GM18508 (cell line): ENCODE measurements around the gene UNC79.

ENCODE experiments used
- ATAC-seq: cut with Tn5 transposase; IDR thresholded peaks from one replicate; pipeline ENCODE4 v1.9.1; 2021; ENCODE audit warnings: moderate number of reproducible peaks; ENCODE audit not compliant: insufficient read depth, unreplicated experiment

Gene UNC79

GRCh38 chr14:93720076-93720815, 289.5 kb downstream of the UNC79 start:
- ATAC-seq, result no peak

GRCh38 chr14:93720981-93721483, 290.3 kb downstream of the UNC79 start:
- ATAC-seq, result no peak

- no peak for ATAC-seq
These were observed 292.3 kb downstream of the UNC79 start for GRCh38 chr14:93723001-93723400.

- no peak for ATAC-seq
These were observed 294.4 kb downstream of the UNC79 start for GRCh38 chr14:93725002-93725582.

GRCh38 chr14:93725993-93726392, 295.3 kb downstream of the UNC79 start:
- no peak for ATAC-seq

GRCh38 chr14:93727039-93727740, 296.5 kb downstream of the UNC79 start:
- ATAC-seq, result no peak

GRCh38 chr14:93727917-93728650, 297.3 kb downstream of the UNC79 start:
- ATAC-seq, result no peak

GRCh38 chr14:93728651-93729016, 297.9 kb downstream of the UNC79 start:
- ATAC-seq, result no peak

GRCh38 chr14:93729993-93730392, 299.3 kb downstream of the UNC79 start:
- ATAC-seq, result no peak

- ATAC-seq, result no peak
These were observed 301.0 kb downstream of the UNC79 start for GRCh38 chr14:93731753-93732152.

GRCh38 chr14:93732524-93732923, 301.8 kb downstream of the UNC79 start:
- no peak for ATAC-seq

- no peak for ATAC-seq
These were observed 302.5 kb downstream of the UNC79 start for GRCh38 chr14:93733231-93733630.

- ATAC-seq, result no peak
These were observed 302.9 kb downstream of the UNC79 start for GRCh38 chr14:93733631-93734030.

GRCh38 chr14:93734086-93734822, 303.5 kb downstream of the UNC79 start:
- ATAC-seq, result no peak

GRCh38 chr14:93735206-93735605, 304.5 kb downstream of the UNC79 start:
- no peak for ATAC-seq

GRCh38 chr14:93736378-93737014, 305.8 kb downstream of the UNC79 start:
- ATAC-seq, result no peak

GRCh38 chr14:93737634-93738033, 306.9 kb downstream of the UNC79 start:
- ATAC-seq, result no peak

- ATAC-seq, result no peak
These were observed 311.0 kb downstream of the UNC79 start for GRCh38 chr14:93741556-93742230.

- ATAC-seq, result no peak
These were observed 312.0 kb downstream of the UNC79 start for GRCh38 chr14:93742761-93743160.
